Central memory CD4-positive, alpha-beta T cell (primary cell): ENCODE measurements around the gene ST6GALNAC2.
"Not testable (repeated sequence)": the region's sequence is repeated elsewhere in the genome, so short reads cannot be mapped to it uniquely, and the experiment has no call there.

Experiments used
- DNase-seq: peaks from one replicate; pipeline ENCODE4 v3.0.0; 2022

The ST6GALNAC2 gene

GRCh38 chr17:76570457-76570856, 15.2 kb downstream of the ST6GALNAC2 start:
- no peak for DNase-seq

GRCh38 chr17:76569607-76570279, 15.9 kb downstream of the ST6GALNAC2 start:
- DNase-seq: no peak

- no peak for DNase-seq
Observed at GRCh38 chr17:76568811-76569221, 16.8 kb downstream of the ST6GALNAC2 start.

GRCh38 chr17:76567634-76568432, 17.8 kb downstream of the ST6GALNAC2 start:
- no peak for DNase-seq

DNA sequence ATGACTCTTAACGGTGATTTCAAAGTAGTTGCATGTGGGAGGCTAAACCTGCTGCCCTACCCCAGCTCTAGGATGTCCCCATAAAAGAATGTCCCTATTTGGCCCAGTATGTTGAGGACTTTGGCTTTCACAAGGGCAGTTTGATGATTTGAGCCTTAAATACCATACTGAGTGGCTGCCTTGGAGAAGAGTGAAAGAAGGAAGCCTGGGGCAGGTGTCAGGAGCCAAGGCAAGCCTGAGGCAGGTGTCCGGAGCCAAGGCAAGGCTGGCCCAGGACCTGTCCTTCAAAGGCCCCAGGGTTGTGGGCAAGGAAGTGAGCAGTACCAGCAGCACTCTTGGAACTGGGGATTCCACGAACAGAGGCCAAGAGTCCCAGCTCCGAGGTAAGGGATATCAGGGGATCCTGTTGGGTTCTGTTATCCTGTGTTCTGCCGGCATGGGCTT, 18.6 kb downstream of the ST6GALNAC2 start:
- DNase-seq: no peak

- DNase-seq: no peak
Observed at GRCh38 chr17:76566613-76566943, 19.1 kb downstream of the ST6GALNAC2 start.

DNA sequence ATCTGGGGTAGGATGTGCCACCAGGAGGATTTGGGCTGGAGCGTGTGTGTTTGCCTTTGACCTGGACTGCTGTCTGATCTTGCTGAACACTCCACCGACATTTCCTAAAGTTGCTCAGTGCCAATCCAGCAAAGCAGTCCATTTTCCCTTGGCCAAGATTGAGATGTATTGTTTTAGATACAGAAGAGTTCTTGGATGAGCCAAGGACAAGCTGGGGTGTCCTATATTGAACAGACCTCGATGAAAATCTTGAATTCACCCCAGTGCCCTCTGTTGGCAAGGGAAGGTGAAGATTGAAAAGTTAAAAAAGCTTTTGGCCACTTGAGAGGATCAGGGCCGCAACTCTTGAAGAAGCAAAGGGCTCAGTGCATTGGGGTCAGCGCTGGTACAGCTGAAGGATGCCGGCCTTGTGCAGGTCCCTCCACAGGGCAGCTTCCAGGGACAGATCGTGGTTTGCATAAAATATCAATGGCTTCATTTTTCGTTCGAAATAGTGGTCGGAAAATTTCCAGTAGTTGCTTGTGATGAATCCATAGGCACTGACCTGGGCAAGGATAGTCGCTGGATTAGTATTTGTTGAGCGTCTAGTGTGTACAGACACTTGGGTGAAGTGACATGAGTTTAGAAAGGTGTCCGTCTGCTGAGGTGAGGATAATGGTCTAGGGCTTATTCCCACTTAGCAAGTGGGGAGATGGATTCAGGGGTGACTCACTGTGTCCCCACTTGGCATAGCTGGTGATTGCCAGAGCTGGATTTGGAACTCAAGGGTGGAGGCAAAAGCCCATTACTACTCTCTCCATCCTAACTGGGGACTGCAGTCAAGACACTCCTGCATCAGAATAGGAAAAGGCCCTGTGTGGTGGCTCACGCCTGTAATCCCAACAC, 19.7 kb downstream of the ST6GALNAC2 start:
- no peak for DNase-seq

DNA sequence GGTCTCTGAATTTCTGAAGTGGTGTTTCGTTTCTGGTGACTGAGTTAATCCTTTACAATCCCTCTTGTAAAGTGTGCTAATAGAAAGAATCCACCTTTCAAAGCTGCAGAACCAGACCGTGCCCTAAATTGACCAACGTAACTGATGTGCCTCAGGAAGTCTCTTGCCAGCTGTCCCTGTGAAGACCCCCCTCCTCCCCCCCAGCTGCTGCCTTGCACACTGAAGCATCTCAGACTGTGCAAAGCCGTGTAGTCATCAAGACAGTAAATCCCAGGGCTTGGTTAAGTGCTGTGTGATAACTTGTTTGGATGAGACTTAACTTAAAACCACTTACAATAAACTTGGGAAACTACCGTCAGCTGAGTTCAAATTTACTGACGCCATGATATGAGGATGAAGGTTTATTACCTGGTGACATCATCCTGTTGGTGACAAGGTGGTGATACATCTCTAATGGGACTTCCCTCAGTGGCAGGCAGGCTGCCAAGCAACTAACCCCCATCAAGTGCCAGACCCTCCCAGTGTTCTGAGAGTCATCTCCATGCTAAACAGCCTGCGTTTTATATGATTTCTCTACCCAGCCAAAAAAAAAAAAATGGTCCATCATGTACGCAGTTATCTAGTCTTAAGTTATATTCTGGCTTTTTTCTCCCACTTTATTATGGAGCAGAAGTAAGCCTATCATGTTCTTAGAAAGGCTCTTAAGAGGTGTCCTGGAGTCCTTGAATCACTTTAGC, 20.5 kb downstream of the ST6GALNAC2 start:
- not testable (repeated sequence) for DNase-seq

DNA sequence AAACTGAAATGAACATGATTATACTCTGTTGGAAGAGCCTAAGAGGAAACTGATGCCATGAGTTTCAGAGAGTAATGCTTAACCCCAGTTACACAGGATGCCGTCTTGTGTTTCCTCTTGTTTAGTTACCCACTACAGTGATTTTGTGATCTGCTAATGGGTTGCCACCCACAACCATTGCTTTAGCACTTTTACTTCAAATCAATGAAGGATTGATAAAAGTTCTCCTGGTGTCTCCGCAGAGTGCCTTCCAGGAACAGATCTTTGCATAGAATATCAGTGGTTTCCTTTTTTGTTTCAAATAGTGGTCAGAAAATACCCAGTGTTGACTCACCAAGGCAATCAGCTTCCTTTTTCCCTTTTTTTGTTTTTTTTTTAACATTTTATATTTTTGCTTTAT, 22.3 kb downstream of the ST6GALNAC2 start:
- DNase-seq: not testable (repeated sequence)

- DNase-seq: no peak
Observed at GRCh38 chr17:76562734-76563148, 22.9 kb downstream of the ST6GALNAC2 start.

DNA sequence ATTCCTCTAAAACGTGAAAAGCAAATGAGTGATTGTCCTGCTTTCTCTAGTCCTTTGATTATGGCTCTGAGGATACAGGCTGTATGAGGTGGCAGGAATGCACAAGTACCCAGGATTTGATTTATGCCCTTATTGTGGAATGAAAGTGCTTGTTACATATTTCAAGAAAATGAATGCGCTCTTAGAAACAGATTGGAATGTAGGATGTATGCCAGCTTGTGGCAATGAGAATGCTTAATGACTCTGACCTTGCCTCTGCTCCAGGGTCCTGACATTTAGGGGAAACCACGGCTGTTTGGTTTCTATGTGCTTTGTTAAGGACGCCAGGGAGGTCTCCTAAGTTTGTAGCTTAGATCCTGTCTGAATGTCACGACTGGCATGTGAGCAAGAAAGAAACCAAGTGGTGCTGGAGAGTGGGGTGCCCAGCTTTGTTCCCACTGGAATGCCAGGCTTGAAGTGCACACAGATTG, 23.8 kb downstream of the ST6GALNAC2 start:
- no peak for DNase-seq

DNA sequence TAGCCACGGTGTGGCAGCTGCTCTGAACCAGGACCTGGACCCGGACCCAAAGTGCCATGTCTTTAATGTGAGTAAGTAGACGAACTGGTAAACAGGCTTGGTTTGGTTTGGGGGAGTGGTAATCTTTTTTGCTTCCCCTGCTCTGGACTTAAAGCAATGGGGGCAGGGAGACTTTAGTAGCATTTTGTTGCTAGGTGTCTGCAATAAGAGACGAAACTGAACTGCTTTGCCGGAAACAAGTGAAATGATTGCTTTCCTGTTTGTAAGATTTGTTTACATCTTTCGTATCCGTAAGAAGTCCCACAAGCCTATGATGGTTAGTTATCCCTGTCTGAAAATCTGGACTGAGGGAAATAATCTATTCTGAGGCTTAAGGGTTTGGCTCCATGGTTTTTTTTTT, 24.3 kb downstream of the ST6GALNAC2 start:
- peak; percentile 70 for DNase-seq

DNA sequence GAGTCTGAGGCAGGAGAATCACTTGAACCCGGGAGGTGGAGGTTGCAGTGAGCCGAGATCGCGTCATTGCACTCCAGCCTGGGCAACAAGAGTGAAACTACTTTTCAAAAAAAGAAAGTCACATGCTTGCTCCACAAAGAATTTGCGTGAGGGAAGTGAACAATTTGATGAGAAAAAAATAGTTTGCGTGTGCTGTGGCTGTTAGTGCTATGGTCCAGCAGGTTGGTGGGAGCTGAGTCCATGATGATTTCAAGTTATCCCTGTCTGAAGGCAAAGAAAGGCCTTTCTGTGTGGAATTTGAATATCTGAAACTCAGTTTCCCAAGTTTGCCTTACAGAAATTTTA, 24.8 kb downstream of the ST6GALNAC2 start:
- peak; percentile 32 for DNase-seq

GRCh38 chr17:76560036-76560876, 25.4 kb downstream of the ST6GALNAC2 start:
- no peak for DNase-seq

GRCh38 chr17:76559460-76559859, 26.2 kb downstream of the ST6GALNAC2 start:
- DNase-seq: not testable (repeated sequence)

DNA sequence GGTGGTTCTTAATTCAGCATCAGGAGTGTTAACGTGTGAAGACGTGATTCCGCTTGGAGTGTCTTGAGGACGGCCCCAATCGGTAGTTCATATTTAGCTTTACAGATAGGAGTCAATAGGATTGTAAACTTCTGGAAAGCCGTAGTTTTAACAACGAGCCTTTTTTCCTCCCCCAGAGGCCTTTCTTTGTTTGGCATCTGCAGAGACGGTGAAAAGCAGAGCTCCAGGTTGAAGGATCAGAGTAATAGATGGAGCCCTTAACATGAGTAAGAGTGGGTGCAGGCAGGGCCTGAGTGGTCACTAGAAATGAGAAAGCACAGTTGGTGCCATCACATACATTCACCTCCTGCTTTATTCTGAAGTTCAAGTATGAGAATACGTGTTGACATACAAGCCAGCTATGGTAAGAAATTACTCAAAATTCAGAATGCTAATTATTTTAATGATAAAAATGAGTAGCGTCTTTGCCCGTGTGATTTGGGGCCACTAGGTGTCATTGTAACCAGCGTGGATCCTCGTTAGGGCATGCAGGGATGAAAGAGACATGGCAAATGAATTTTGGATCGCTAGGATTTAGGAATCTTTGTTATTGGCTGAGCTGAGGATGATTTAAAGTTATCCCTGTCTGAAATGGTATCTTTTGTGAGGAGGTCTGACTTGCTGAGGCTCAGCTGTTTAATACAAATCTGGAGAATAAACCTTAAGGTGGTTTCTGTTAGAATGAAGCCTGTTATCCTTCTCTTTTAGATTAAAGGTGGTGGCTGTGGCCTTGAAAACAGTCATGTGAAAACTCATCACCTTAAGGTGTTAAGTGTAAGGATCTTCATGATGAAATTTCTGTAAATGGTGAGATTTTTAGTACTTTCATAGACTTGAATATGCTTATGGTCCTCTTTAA, 27.2 kb downstream of the ST6GALNAC2 start:
- DNase-seq: peak; percentile 15

DNA sequence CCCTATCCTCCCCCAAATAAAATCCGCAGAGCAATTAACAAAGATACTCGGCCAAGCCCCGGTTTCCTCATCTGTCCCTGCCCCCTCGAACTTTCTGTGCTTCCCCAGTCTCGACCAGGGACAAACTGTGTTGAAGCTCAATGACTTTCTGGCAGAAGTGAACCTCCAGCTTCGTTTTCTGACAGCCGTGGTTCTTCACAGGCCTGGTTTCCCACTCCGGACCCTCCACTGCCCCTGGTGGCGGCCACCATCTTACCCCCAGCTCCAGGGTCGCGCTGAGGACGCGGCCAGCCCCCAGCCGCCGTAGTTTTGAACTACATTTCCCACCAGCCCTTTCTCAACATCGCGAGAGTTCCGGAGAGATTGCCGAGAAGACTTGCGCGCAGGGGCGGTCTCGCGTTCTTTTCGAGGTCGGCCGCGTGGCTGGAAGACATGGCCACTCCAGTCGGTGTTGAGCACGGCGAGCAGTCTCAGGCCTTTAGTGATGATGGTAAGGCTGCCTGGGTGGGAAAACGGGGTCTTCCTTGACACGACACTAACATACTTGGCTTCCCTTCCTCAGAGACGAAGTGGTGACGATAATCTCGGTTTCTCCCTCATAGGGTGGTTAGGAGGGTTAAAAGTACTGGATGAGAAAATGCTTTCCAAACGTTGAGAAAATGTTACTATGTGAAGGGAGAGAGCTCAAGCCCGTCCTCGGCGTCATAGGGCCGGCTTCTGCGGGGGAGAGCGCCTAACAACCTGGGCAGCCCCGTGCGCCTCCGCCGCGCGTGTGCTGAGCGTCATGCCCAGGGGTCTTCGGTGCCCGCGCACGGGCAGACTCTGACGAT, 28.1 kb downstream of the ST6GALNAC2 start:
- peak; percentile 92 for DNase-seq

DNA sequence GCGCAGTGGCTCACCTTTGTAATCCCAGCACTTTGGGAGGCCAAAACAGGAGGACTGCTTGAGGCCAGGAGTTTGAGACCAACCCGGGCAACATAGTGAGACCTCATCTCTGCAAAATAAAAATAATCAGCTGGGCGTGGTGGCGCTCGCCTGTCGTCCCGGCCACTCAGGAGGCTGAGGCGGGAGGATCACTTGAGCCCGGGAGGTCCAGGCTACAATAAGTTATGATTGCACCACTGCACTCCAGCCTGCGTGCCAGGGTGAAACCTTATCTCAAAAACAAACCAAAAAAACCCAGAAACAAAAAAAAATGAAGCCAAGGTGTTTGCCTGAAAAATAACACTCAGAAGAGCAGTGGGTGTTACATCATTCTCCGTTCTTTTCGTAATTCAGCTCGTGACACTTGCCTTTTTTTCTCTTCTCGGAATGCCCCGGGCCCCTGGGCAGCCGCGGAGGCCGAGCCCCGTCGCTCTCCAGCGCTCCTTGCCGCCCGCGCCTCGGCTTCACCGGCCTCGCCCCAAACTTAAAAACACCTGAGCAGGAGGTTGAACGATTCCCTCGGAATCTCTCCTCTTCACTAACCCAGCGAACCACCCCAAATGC, 28.8 kb downstream of the ST6GALNAC2 start:
- DNase-seq: peak; percentile 65

- no peak for DNase-seq
Observed at GRCh38 chr17:76554131-76554530, 31.5 kb downstream of the ST6GALNAC2 start.
